PFSK-1 (cell line): ENCODE measurements around the gene CCDC27.

Experiments used
- FOXP2 ChIP-seq: optimal IDR thresholded peaks from 2 replicates; pipeline ENCODE3; 2011; ENCODE audit warnings: borderline replicate concordance, control low read depth, inconsistent platforms; ENCODE audit not compliant: insufficient read depth; ENCODE audit errors: extremely low read length, extremely low read depth
- POLR2AphosphoS5 ChIP-seq: IDR thresholded peaks from 2 replicates; pipeline ENCODE4 v1.6.1; 2012; ENCODE audit warnings: low read depth, mild to moderate bottlenecking, control low read depth, low read length, moderate library complexity
- SIN3A ChIP-seq: IDR thresholded peaks from 2 replicates; pipeline ENCODE4 v1.6.1; 2012; ENCODE audit warnings: mild to moderate bottlenecking, low read length, moderate library complexity, borderline replicate concordance; ENCODE audit not compliant: insufficient read depth
- TAF1 ChIP-seq: IDR thresholded peaks from 2 replicates; pipeline ENCODE4 v1.6.1; 2012; ENCODE audit warnings: low read length, control low read depth, borderline replicate concordance; ENCODE audit not compliant: insufficient read depth
- TF ChIP-seq, protein P1 (sequence below), 2 experiments: IDR thresholded peaks; 2 replicates each; pipeline versions ENCODE4 v1.6.1 to v1.8.0; 2011 to 2012; ENCODE audit warnings: low read depth in 2 of 2, low read length in 2 of 2, control low read depth in 1 of 2, inconsistent platforms in 1 of 2, mild to moderate bottlenecking in 1 of 2, moderate library complexity in 1 of 2; ENCODE audit not compliant: insufficient read depth in 1 of 2

DNA sequence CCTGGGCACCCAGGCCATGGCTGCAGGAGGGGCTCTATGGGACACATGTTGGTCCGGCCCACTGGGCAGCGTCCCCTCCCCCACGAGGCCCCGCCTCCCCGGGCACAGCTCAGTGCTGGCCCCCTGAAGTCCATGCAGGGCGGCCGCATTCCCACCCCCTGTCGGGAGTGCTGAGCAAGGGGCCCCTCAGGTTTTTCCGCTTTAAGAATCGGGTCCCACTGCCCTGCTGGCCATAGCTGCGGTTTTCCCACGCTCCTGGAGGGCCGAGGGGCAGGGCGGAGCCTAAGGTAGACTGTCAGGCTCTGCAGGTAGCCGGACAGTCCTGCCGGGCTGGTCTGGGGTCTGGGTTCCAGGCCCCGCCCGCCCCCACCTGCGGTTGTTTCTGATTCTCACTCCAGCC is 43.5 kb upstream of the CCDC27 start:
- TF ChIP-seq POLR2AphosphoS5 (no peak), TAF1 (no peak), SIN3A (no peak), FOXP2 (no peak)
- TF ChIP-seq, protein P1, sequence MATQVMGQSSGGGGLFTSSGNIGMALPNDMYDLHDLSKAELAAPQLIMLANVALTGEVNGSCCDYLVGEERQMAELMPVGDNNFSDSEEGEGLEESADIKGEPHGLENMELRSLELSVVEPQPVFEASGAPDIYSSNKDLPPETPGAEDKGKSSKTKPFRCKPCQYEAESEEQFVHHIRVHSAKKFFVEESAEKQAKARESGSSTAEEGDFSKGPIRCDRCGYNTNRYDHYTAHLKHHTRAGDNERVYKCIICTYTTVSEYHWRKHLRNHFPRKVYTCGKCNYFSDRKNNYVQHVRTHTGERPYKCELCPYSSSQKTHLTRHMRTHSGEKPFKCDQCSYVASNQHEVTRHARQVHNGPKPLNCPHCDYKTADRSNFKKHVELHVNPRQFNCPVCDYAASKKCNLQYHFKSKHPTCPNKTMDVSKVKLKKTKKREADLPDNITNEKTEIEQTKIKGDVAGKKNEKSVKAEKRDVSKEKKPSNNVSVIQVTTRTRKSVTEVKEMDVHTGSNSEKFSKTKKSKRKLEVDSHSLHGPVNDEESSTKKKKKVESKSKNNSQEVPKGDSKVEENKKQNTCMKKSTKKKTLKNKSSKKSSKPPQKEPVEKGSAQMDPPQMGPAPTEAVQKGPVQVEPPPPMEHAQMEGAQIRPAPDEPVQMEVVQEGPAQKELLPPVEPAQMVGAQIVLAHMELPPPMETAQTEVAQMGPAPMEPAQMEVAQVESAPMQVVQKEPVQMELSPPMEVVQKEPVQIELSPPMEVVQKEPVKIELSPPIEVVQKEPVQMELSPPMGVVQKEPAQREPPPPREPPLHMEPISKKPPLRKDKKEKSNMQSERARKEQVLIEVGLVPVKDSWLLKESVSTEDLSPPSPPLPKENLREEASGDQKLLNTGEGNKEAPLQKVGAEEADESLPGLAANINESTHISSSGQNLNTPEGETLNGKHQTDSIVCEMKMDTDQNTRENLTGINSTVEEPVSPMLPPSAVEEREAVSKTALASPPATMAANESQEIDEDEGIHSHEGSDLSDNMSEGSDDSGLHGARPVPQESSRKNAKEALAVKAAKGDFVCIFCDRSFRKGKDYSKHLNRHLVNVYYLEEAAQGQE (IDR thresholded peaks at IDR 0.05; ENCODE audit: insufficient read depth in 1 of 2, low read depth in 2 of 2, low read length in 2 of 2), result no peak
